Panc1 (cell line): ENCODE results near the gene GPR153. TPM values are rescaled to one million over a fixed set of nuclear protein-coding genes. Genes with fewer than 3 reads are reported as not detected.

Source experiments
- ATAC-seq: fragments of 200-7000 bp; cut with Tn5 transposase; 2 replicates; pipeline ENCODE4 v1.9.1; 2020; ENCODE audit warnings: mild to moderate bottlenecking, moderate library complexity
- BruUV-seq: library from RNA; stranded (reverse); fragments of 400-500 nt; replicated peaks from 2 replicates; lab custom pipeline; 2021; lab: Mats Ljungman, UMichigan
- CTCF ChIA-PET: fragments of 300-600 bp; sonication (Branson Sonifier 250); formaldehyde crosslinking; loops from one replicate; lab custom pipeline; 2022; ENCODE audit warnings: antibody characterized with exemption; lab: Charles Lee
- POLR2A ChIA-PET: fragments of 300-600 bp; sonication (Branson Sonifier 250); formaldehyde crosslinking; loops from one replicate; lab custom pipeline; 2022; ENCODE audit warnings: antibody characterized with exemption; lab: Charles Lee
- DNase-seq: peaks from one replicate; pipeline ENCODE4 v3.0.0-alpha.2; 2010; ENCODE audit warnings: low read depth, low spot score
- H3K27ac ChIP-seq: 2 replicates; pipeline ENCODE4 v1.5.1; 2011; ENCODE audit warnings: mild to moderate bottlenecking, low read length, inconsistent platforms
- H3K27me3 ChIP-seq: fragments of 200-500 bp; sonication (Bioruptor generic); 2 replicates; pipeline ENCODE4 v1.6.0; 2014; ENCODE audit warnings: low read length, inconsistent platforms; ENCODE audit not compliant: control insufficient read depth, insufficient read depth
- H3K36me3 ChIP-seq: fragments of 200-500 bp; sonication (Bioruptor generic); 2 replicates; pipeline ENCODE4 v1.5.1; 2014; ENCODE audit warnings: inconsistent platforms, mild to moderate bottlenecking, low read length, moderate library complexity; ENCODE audit not compliant: control insufficient read depth, insufficient read depth
- H3K4me1 ChIP-seq: 2 replicates; pipeline ENCODE4 v1.5.1; 2011; ENCODE audit warnings: inconsistent platforms, mild to moderate bottlenecking, low read length, moderate library complexity; ENCODE audit not compliant: control insufficient read depth, insufficient read depth
- H3K4me3 ChIP-seq, 2 experiments: 2 replicates each; pipeline ENCODE4 v1.5.1; 2011 to 2012; ENCODE audit warnings: low read depth in 2 of 2, low read length in 2 of 2, mild to moderate bottlenecking in 2 of 2, inconsistent platforms in 1 of 2, moderate library complexity in 1 of 2
- H3K9me3 ChIP-seq: fragments of 200-500 bp; sonication (Bioruptor generic); 2 replicates; pipeline ENCODE4 v1.5.1; 2014; ENCODE audit warnings: low read depth, mild to moderate bottlenecking, inconsistent platforms, low read length, moderate library complexity; ENCODE audit not compliant: control insufficient read depth, insufficient read depth
- CTCF ChIP-seq: fragments of 450-650 bp; IDR thresholded peaks from 2 replicates; pipeline ENCODE4 v1.5.1; 2017; ENCODE audit warnings: mild to moderate bottlenecking
- POLR2AphosphoS5 ChIP-seq: IDR thresholded peaks from 2 replicates; pipeline ENCODE4 v1.6.1; 2012; ENCODE audit warnings: mild to moderate bottlenecking, low read depth, low read length, moderate library complexity
- REST ChIP-seq, 2 experiments: IDR thresholded peaks; 2 replicates each; pipeline ENCODE4 v1.6.1; 2011 to 2012; ENCODE audit warnings: low read depth in 2 of 2, control low read depth in 1 of 2, low read length in 1 of 2, mild to moderate bottlenecking in 1 of 2, moderate library complexity in 1 of 2; ENCODE audit not compliant: insufficient read depth in 1 of 2
- SIN3A ChIP-seq: IDR thresholded peaks from 2 replicates; pipeline ENCODE4 v1.6.1; 2012; ENCODE audit warnings: low read depth, mild to moderate bottlenecking, low read length, moderate library complexity, borderline replicate concordance; ENCODE audit not compliant: insufficient read depth
- TCF7L2 ChIP-seq: IDR thresholded peaks from 2 replicates; pipeline ENCODE4 v1.6.1; 2011; ENCODE audit warnings: mild to moderate bottlenecking, low read depth, low read length, inconsistent platforms
- in situ Hi-C: cut with HindIII; loops from 2 replicates; pipeline ENCODE4 v1.10.0; 2016; ENCODE audit warnings: low sequenced_read_pairs, low pct_unique_long_range_greater_than_20kb
- intact Hi-C: fragments of 100-400 bp; cut with micrococcal nuclease; formaldehyde crosslinking; loops from one replicate; pipeline ENCODE4 v1.10.0; 2022; ENCODE audit not compliant: unreplicated experiment
- total RNA-seq: library from RNA; stranded (reverse); gene quantifications from one replicate; pipeline ENCODE4 v1.2.1, GENCODE V29; 2021; ENCODE audit not compliant: unreplicated experiment

The GPR153 gene
- total RNA-seq, 1 experiment from 2014 or later: 5.5 TPM

- in situ Hi-C loops: no loop called here
- intact Hi-C loops: no loop called here
- no peaks in the 10 kb centered on the region for H3K4me1 ChIP-seq
- TF ChIP-seq POLR2AphosphoS5 (no peak), SIN3A (no peak), TCF7L2 (no peak), REST (IDR thresholded peaks at IDR 0.05; ENCODE audit: insufficient read depth in 1 of 2, low read depth in 2 of 2, low read length in 1 of 2) (no peak), CTCF (no peak)
- BruUV-seq: no TSS peak
- H3K36me3 ChIP-seq: no peaks in the 10 kb centered on the region
- ChIA-PET CTCF (no interaction called here), POLR2A (no interaction called here)
- H3K4me3 ChIP-seq: no peak overlapping the region
- H3K27ac ChIP-seq: no peak overlapping the region
- no peaks in the 10 kb centered on the region for H3K9me3 ChIP-seq
- DNase-seq: no peak
- no peak for ATAC-seq
- H3K27me3 ChIP-seq: no peaks in the 10 kb centered on the region
Measured at GRCh38 chr1:6288665-6289064, 27.8 kb upstream of the GPR153 start.

- DNase-seq: no peak
- POLR2A ChIA-PET: interaction anchor here (0.6 kb wide), 1 partner anchor 140 kb away, joined by 3 read pairs; no protein-coding TSS in a partner anchor
- Histone ChIP-seq H3K27me3 (no peaks in the 10 kb centered on the region), H3K27ac (no peak overlapping the region), H3K36me3 (no peaks in the 10 kb centered on the region), H3K4me1 (no peaks in the 10 kb centered on the region), H3K4me3 (no peak overlapping the region), H3K9me3 (no peaks in the 10 kb centered on the region)
- in situ Hi-C loops: no loop called here
- ATAC-seq: no peak
- TF ChIP-seq CTCF: no peak
- TF ChIP-seq SIN3A: no peak
- intact Hi-C loops: no loop called here
- CTCF ChIA-PET: no interaction called here
- no TSS peak for BruUV-seq
Measured at GRCh38 chr1:6288026-6288425, 27.1 kb upstream of the GPR153 start.
